ENCODE measurements around the gene RPS8.
A peak's percentile ranks its signal among the peaks of the same experiment; 100 is the strongest.
"Not testable (repeated sequence)": the region's sequence is repeated elsewhere in the genome, so short reads cannot be mapped to it uniquely, and the experiment has no call there.

Gene RPS8

DNA sequence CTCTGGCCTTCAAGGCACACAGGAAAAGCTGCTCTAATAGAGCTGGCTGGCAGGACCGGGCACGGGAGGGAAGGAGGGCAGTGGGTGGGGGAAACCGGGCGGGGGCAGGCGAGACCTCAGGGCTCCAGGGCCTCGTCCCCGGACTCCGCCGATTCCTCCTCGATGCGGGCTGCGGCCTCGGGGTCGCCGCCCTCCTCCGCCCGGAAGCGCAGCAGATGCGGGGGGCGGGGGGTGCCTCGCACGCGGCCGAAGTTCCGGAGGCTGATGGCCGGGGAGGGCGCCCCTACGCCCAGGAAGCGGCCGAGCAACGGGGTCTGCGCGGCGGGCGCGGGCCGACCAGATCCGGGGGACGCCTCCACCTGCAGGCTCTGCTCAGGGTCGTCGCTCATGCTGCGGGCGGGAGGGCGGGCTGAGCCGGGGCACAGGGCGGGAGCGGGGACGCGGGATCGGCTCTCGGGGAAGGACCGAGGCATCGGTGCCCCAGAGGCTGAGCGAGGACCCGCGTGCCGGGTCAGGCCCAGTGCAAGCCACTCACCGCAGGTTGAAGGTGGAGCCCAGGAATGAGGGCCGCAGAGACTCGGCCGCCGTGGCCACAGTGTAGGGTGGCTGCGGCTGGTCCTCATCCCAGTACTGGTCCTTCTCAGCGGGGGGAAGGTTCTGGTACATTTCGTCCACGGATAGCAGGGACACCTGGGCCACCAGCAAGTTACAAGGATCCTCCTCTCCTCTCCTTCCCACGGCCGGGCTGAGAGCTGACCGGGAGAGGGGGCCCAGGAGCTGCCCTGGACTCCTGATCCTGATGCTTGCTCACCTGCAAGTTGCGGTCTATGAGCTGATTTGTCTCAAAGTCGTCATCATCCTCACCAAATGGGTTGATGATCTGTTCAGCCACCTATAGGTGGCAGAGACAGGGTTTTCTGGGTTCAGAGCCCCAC is 9.0 kb downstream of the RPS8 start:
- no peaks in the 10 kb centered on the region for H3K9me3 ChIP-seq (ENCODE audit: control insufficient read depth, low read depth, low read length)
- no peak overlapping the region for H3K27ac ChIP-seq (ENCODE audit: low read length)
- H3K9ac ChIP-seq (ENCODE audit: low read length), result peak overlapping the region; percentile 54
- peaks cover 15% of the 10 kb centered on the region for H3K4me1 ChIP-seq (ENCODE audit: control insufficient read depth, low read depth, low read length)
- peak overlapping the region; percentile 47 for H3K4me3 ChIP-seq (ENCODE audit: low read length)
- H3K36me3 ChIP-seq (ENCODE audit: control insufficient read depth, low read depth, low read length), result peaks cover 1% of the 10 kb centered on the region
- peaks cover 22% of the 10 kb centered on the region for H3K27me3 ChIP-seq (ENCODE audit: control insufficient read depth, insufficient read depth, low read length)

DNA sequence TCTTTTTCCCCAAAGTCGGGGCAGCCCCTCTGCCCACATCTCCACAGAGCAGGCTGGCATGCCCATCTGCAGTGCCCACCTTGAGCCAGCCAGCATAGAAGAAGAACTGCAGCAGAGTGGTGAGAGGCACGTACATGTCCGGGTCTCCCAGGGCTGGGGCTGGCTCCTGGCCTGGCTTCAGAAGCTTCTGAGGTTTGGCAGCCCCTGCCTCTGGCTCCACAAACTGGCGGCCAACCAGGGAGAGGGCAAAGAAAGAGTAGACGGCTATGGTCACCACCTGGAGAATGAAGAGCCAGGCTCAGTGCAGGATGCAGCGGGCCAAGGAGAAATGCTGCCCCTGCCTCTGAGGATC is 9.7 kb downstream of the RPS8 start:
- no peaks in the 10 kb centered on the region for H3K36me3 ChIP-seq (ENCODE audit: control insufficient read depth, low read depth, low read length)
- H3K27me3 ChIP-seq (ENCODE audit: control insufficient read depth, insufficient read depth, low read length), result peaks cover 22% of the 10 kb centered on the region
- no peak overlapping the region for H3K27ac ChIP-seq (ENCODE audit: low read length)
- H3K4me3 ChIP-seq (ENCODE audit: low read length), result no peak overlapping the region
- peaks cover 19% of the 10 kb centered on the region for H3K4me1 ChIP-seq (ENCODE audit: control insufficient read depth, low read depth, low read length)
- H3K9me3 ChIP-seq (ENCODE audit: control insufficient read depth, low read depth, low read length), result no peaks in the 10 kb centered on the region
- no peak overlapping the region for H3K9ac ChIP-seq (ENCODE audit: low read length)

DNA sequence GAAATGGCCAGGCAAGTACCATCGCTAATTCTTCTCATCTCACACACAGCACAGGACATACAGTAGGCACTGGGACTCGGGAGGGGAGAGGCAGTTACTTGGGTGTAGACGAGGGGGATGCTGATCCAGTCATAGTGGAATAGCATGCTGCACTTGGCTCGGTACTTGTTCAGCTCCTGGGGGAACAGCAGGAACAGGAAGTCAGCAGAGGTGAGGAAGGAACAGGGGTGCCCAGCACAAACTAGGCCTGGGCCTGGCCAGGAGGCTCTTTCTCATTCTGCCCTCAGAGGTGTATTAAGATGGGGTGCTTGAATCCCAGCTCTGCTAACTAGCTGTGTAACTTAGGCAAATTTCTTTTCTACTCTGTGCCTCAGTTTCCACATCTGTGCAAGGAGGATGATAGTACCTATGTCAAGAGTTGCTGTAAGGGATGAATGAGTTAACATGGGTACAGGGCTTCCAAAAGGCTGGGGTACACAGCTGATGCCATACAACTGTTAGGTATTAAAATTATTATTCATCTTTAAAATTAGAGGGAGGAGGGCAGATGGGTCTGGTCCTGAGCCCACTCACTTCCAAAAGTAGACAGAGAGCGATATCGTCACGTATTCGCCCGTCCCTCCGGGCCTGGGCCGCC is 10.3 kb downstream of the RPS8 start:
- H3K9me3 ChIP-seq (ENCODE audit: control insufficient read depth, low read depth, low read length), result no peaks in the 10 kb centered on the region
- peak overlapping the region; percentile 61 for H3K9ac ChIP-seq (ENCODE audit: low read length)
- no peak overlapping the region for H3K27ac ChIP-seq (ENCODE audit: low read length)
- H3K4me3 ChIP-seq (ENCODE audit: low read length), result peak overlapping the region; percentile 69
- no peaks in the 10 kb centered on the region for H3K36me3 ChIP-seq (ENCODE audit: control insufficient read depth, low read depth, low read length)
- H3K4me1 ChIP-seq (ENCODE audit: control insufficient read depth, low read depth, low read length), result peaks cover 19% of the 10 kb centered on the region
- H3K27me3 ChIP-seq (ENCODE audit: control insufficient read depth, insufficient read depth, low read length), result peaks cover 22% of the 10 kb centered on the region

DNA sequence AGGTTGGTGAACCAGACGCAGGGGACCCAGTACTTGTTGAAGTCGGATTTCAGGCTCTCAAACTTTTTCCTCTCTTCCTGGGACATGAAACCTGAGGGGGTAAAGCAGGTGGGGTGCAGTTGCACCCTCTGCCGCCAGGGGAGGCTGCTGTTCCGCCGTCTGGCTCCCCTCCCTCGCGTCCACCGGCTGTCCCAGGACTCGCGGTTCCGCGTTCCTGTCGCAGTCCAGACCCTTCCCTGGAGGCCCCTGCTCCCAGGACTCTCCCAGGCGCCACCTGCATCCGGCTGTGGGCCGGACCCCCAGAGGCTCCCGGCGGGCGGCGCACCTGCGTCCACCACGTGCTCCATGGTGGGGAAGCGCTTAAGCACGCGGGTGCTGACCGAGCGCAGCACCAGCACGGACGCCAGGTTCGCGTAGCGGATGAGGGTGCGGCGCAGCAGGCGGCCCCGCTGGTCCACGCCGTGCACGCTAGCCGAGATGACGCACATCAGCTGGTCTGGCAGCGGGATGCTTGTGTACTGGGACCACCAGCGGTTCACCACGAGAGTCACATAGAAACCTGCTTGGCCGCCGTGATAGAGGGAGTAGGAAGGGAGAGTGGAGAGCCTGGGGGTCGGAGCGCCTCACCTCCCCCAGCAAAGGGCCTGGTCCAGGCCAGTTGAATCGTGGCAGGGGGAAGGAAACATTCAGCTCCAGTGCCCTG is 10.9 kb downstream of the RPS8 start:
- H3K9me3 ChIP-seq (ENCODE audit: control insufficient read depth, low read depth, low read length), result no peaks in the 10 kb centered on the region
- H3K36me3 ChIP-seq (ENCODE audit: control insufficient read depth, low read depth, low read length), result no peaks in the 10 kb centered on the region
- no peak overlapping the region for H3K27ac ChIP-seq (ENCODE audit: low read length)
- H3K4me3 ChIP-seq (ENCODE audit: low read length), result peak overlapping the region; percentile 69
- peak overlapping the region; percentile 61 for H3K9ac ChIP-seq (ENCODE audit: low read length)
- peaks cover 19% of the 10 kb centered on the region for H3K4me1 ChIP-seq (ENCODE audit: control insufficient read depth, low read depth, low read length)
- H3K27me3 ChIP-seq (ENCODE audit: control insufficient read depth, insufficient read depth, low read length), result peaks cover 22% of the 10 kb centered on the region

DNA sequence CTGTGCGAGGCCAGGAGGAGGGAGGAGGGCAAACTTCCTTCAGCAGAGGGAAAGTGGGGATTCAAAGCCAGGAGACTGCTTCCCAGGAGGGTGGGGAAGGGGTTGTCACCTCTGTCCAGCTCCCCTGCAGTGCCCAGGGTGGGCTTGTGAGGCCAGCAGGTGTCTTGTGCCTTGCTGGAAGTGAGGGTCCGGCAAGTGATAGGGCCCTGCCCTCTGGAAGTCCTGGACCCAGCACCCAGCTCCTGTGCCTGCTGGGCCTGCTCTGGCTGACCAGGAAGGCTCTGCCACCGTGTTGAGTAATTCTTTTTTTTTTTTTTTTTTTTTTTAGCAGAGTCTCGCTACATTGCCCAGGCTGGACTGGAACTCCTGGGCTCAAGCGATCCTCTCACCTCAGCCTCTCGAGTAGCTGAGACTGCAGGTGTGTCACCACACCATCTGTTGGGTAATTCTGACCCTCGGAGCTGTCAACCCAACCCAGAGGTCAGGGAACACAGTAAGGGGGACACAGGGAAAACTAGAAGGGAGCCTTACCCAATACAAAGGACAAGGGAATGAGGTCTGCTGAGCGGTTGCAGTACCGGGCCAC is 11.6 kb downstream of the RPS8 start:
- H3K27ac ChIP-seq (ENCODE audit: low read length), result no peak overlapping the region
- peaks cover 22% of the 10 kb centered on the region for H3K27me3 ChIP-seq (ENCODE audit: control insufficient read depth, insufficient read depth, low read length)
- H3K4me1 ChIP-seq (ENCODE audit: control insufficient read depth, low read depth, low read length), result peaks cover 19% of the 10 kb centered on the region
- H3K4me3 ChIP-seq (ENCODE audit: low read length), result peak overlapping the region; percentile 69
- no peaks in the 10 kb centered on the region for H3K9me3 ChIP-seq (ENCODE audit: control insufficient read depth, low read depth, low read length)
- peak overlapping the region; percentile 61 for H3K9ac ChIP-seq (ENCODE audit: low read length)
- no peaks in the 10 kb centered on the region for H3K36me3 ChIP-seq (ENCODE audit: control insufficient read depth, low read depth, low read length)

DNA sequence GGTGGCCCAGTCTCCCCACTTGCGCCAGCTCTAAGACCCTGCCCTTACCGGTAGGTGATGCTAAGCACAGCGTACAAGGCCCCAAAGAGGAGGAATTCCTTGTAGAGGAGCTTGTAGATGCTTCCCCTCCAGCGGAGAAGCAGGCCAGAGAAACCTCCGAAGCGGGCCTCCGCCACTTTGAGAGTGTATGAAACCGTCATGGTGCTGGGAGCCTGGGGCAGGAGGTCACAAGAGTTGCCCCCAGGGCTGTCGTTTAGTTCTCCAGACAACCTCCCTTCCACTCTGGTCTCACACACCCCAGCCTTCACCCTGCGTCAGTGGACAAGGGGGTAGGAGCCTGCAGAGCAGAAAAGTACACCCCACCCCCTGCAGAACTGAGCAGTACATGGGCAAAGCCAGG is 12.2 kb downstream of the RPS8 start:
- Histone ChIP-seq H3K4me3 (ENCODE audit: low read length) (no peak overlapping the region), H3K36me3 (ENCODE audit: control insufficient read depth, low read depth, low read length) (no peaks in the 10 kb centered on the region), H3K4me1 (ENCODE audit: control insufficient read depth, low read depth, low read length) (peaks cover 19% of the 10 kb centered on the region), H3K27ac (ENCODE audit: low read length) (no peak overlapping the region), H3K27me3 (ENCODE audit: control insufficient read depth, insufficient read depth, low read length) (peaks cover 22% of the 10 kb centered on the region), H3K9me3 (ENCODE audit: control insufficient read depth, low read depth, low read length) (no peaks in the 10 kb centered on the region), H3K9ac (ENCODE audit: low read length) (no peak overlapping the region)

DNA sequence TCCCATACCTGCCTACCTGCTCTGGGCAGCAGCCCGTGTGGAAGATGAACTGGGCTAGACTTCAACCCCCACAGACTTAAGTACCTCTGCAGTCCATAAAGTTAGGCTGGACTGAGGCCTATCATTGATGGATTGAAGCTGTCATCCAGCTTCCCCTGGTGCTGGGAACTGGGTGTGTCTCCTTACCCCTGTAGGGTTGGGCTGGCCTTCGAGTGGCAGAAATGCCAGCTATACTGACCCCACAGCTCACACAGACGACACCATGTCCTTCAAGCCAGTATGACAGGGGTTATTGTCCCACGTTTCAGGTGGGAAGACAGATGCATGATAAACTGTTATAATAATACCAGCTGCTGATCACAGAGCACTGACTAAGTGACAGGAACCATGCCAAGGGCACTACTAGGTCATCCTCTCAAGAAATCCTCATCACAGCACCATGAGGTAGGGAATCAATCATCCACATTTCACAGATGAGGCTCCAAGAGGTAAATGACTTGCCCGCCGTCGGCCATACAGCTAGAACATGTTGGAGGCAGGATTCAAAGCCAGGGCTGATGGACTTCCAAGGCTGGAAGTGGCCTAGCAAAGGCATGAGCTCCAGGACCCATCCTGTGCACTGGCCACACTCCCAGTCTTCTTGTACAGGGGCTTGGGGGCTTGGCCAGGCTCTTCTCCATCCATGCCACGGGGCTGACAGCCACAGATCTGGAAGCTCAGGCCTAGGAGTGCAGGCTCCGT is 12.9 kb downstream of the RPS8 start, which contains the start of gene BEST4:
BEST4 (minus strand) TSS at position 51 of the 741 bp plus-strand sequence. CDS start 465 bp downstream, outside the sequence.
- Histone ChIP-seq H3K4me1 (ENCODE audit: control insufficient read depth, low read depth, low read length) (peaks cover 23% of the 10 kb centered on the region), H3K27ac (ENCODE audit: low read length) (no peak within 1 kb of the TSS), H3K36me3 (ENCODE audit: control insufficient read depth, low read depth, low read length) (no peaks in the 10 kb centered on the region), H3K27me3 (ENCODE audit: control insufficient read depth, insufficient read depth, low read length) (peaks cover 22% of the 10 kb centered on the region), H3K9me3 (ENCODE audit: control insufficient read depth, low read depth, low read length) (no peaks in the 10 kb centered on the region), H3K9ac (ENCODE audit: low read length) (no peak within 1 kb of the TSS), H3K4me3 (ENCODE audit: low read length) (no peak within 1 kb of the TSS)

DNA sequence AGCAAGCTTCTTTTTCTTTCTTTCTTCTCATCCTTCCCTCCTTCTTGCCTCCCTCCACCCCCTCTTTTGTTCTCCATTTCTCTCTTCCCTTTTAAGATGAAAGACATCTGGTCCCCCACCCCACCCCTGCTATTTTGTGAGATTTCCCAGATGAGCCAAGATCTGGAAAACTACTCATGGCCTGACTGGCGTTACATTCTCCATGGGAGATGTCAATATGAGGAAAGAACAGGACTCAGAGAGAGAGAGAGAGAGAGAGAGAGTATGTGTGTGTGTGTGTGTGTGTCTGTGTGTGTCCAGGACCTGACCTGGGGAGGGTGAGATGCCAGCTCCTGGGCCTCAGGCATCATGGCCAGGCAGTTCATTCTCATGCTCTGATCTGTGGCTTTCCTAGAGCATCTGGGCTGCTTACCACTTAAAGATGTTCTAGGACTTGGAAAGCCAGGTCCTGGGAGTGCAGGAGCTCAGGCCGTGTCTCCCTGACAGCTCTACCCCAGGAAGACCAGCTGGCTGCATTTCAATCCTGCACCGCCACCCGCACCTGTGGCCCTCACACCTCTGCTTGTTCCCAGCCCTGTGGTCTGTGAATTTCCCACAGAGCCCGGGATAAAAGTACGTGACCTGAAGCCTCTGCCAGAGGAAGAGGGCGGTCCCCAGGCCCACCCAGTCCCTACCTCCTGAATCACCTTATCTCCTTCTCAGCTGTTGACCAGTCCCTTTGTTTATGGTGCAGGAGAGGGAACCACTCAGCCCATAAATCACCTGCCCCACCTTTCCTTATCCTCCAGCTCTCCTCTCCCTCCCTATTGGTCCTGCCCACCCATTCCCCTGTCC is 15.8 kb downstream of the RPS8 start:
- peaks cover 7% of the 10 kb centered on the region for H3K27me3 ChIP-seq (ENCODE audit: control insufficient read depth, insufficient read depth, low read length)
- H3K36me3 ChIP-seq (ENCODE audit: control insufficient read depth, low read depth, low read length), result no peaks in the 10 kb centered on the region
- H3K9ac ChIP-seq (ENCODE audit: low read length), result no peak overlapping the region
- no peak overlapping the region for H3K27ac ChIP-seq (ENCODE audit: low read length)
- H3K4me1 ChIP-seq (ENCODE audit: control insufficient read depth, low read depth, low read length), result peaks cover 16% of the 10 kb centered on the region
- no peaks in the 10 kb centered on the region for H3K9me3 ChIP-seq (ENCODE audit: control insufficient read depth, low read depth, low read length)
- H3K4me3 ChIP-seq (ENCODE audit: low read length), result no peak overlapping the region

DNA sequence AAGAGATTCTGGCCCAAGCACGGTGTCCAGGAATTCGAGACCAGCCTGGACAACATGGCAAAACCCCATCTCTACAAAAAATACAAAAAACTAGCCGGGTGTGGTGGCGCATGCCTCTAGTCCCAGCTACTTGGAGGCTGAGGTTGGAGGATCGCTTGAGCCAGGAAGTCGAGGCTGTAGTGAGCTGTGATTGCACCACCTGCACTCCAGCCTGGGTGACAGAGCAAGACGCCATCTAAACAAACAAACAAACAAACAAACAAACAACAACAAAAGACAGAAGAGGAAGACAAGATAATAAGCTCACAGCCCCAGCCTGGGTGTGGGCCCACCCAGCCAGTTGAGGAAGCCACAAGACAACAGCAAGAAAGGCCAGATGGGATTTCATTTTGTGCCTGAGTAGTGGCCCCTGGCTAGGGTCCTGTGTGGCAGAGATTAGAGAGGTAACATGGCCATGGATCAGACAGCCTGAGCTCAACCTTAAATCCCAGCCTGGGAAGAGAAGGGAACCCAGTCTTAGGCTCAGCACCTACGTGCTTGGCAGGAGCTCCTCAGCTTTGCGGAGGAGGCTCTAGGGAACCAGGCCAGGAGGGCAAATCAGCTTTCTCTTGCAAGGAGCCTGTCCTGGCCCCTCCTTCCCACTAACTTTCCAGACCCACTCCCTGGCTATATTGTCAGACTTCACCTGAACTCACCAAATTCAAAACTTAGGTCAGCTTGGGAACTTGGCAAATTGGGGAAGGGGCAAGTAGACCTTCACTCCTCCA is 17.6 kb downstream of the RPS8 start:
- Histone ChIP-seq H3K36me3 (ENCODE audit: control insufficient read depth, low read depth, low read length) (no peaks in the 10 kb centered on the region), H3K27me3 (ENCODE audit: control insufficient read depth, insufficient read depth, low read length) (no peaks in the 10 kb centered on the region), H3K9me3 (ENCODE audit: control insufficient read depth, low read depth, low read length) (no peaks in the 10 kb centered on the region), H3K27ac (ENCODE audit: low read length) (no peak overlapping the region), H3K9ac (ENCODE audit: low read length) (no peak overlapping the region), H3K4me1 (ENCODE audit: control insufficient read depth, low read depth, low read length) (peaks cover 9% of the 10 kb centered on the region), H3K4me3 (ENCODE audit: low read length) (no peak overlapping the region)

DNA sequence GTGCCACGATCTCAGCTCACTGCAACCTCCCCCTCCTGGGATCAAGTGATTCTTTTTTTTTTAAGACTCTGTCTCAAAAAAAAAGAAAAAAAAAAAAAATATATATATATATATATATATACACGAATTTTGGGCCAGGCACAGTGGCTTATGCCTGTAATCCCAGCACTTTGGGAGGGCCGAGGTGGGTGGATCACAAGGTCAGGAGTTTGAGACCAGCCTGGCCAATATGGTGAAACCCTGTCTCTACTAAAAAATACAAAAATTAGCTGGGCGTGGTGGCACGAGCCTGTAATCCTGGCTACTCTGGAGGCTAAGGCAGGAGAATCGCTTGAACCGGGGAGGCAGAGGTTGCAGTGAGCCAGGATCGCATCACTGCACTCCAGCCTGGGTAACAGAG is 22.5 kb downstream of the RPS8 start:
- H3K36me3 ChIP-seq (ENCODE audit: control insufficient read depth, low read depth, low read length); H3K9ac ChIP-seq (ENCODE audit: low read length); H3K4me3 ChIP-seq (ENCODE audit: low read length); H3K9me3 ChIP-seq (ENCODE audit: control insufficient read depth, low read depth, low read length); H3K4me1 ChIP-seq (ENCODE audit: control insufficient read depth, low read depth, low read length); H3K27ac ChIP-seq (ENCODE audit: low read length); H3K27me3 ChIP-seq (ENCODE audit: control insufficient read depth, insufficient read depth, low read length): not testable (repeated sequence)
